HCT116 (cell line): ENCODE measurements around the gene TP63. TPM values are rescaled to one million over a fixed set of nuclear protein-coding genes. Genes with fewer than 3 reads are reported as not detected.

Source experiments
- ATAC-seq: fragments of 200-7000 bp; cut with Tn5 transposase; 2 replicates; pipeline ENCODE4 v1.9.1; 2020; ENCODE audit warnings: mild to moderate bottlenecking, moderate library complexity
- BruUV-seq: library from RNA; stranded (reverse); fragments of 400-500 nt; replicated peaks from 2 replicates; lab custom pipeline; 2021; lab: Mats Ljungman, UMichigan
- CTCF ChIA-PET: fragments of 300-600 bp; sonication (Branson Sonifier 250); formaldehyde crosslinking; loops from one replicate; lab custom pipeline; 2021; ENCODE audit warnings: antibody characterized with exemption; lab: Charles Lee
- POLR2A ChIA-PET: fragments of 300-600, 350-600 bp; sonication (Branson Sonifier 250); formaldehyde crosslinking; loops from one replicate; lab custom pipeline; 2021; ENCODE audit warnings: antibody characterized with exemption; lab: Charles Lee
- RAD21 ChIA-PET, 2 experiments: fragments of 300-600 bp; sonication (Branson Sonifier 250); formaldehyde crosslinking; loops; one replicate each; lab custom pipeline; 2023; ENCODE audit warnings: low total read pairs in 2 of 2; ENCODE audit not compliant: uncharacterized antibody in 2 of 2, unreplicated experiment in 2 of 2, low non-redundant PET in 1 of 2; lab: Charles Lee
- DNase-seq: peaks from one replicate; pipeline ENCODE4 v3.0.0-alpha.2; 2010; ENCODE audit warnings: low read depth, low spot score
- H2AFZ ChIP-seq: fragments of 200-600 bp; shearing (Covaris generic), sonication (generic); 2 replicates; pipeline ENCODE4 v1.6.1; 2017; ENCODE audit warnings: low read depth, mixed run types, mixed read lengths, antibody characterized with exemption, low read length; ENCODE audit not compliant: poor library complexity, severe bottlenecking
- H3K27ac ChIP-seq: 2 replicates; pipeline ENCODE4 v1.5.1; 2012; ENCODE audit warnings: low read depth, low read length
- H3K27me3 ChIP-seq: fragments of 200-600 bp; sonication (generic); 2 replicates; pipeline ENCODE4 v1.6.1; 2016; ENCODE audit warnings: mixed run types, low read length, mixed read lengths; ENCODE audit not compliant: insufficient read depth
- H3K36me3 ChIP-seq, 2 experiments: fragments of 200-500 bp in 1 of 2; fragments of 200-600 bp in 1 of 2; sonication (Bioruptor generic) in 1 of 2; sonication (generic) in 1 of 2; 2 replicates each; pipeline versions ENCODE4 v1.5.1 to v1.6.1; 2014 to 2016; ENCODE audit warnings: low read length in 2 of 2, inconsistent platforms in 1 of 2, mixed read lengths in 1 of 2, mixed run types in 1 of 2; ENCODE audit not compliant: insufficient read depth in 2 of 2, control insufficient read depth in 1 of 2
- H3K4me1 ChIP-seq, 2 experiments: fragments of 200-600 bp in 1 of 2; sonication (generic) in 1 of 2; 2 replicates each; pipeline versions ENCODE4 v1.5.1 to v1.6.1; 2012 to 2017; ENCODE audit warnings: low read length in 2 of 2, inconsistent platforms in 1 of 2, mild to moderate bottlenecking in 1 of 2, mixed read lengths in 1 of 2, mixed run types in 1 of 2, moderate library complexity in 1 of 2; ENCODE audit not compliant: insufficient read depth in 2 of 2, control insufficient read depth in 1 of 2
- H3K4me2 ChIP-seq: fragments of 200-600 bp; sonication (generic); 2 replicates; pipeline ENCODE4 v1.6.1; 2017; ENCODE audit warnings: mixed run types, low read length, mixed read lengths
- H3K4me3 ChIP-seq, 2 experiments: fragments of 200-600 bp in 1 of 2; sonication (generic) in 1 of 2; replicated peaks in 1 of 2; 2 replicates each; pipeline ENCODE4 v1.5.1; 2011 to 2016; ENCODE audit warnings: low read length in 2 of 2, control low read depth in 1 of 2, low read depth in 1 of 2, mild to moderate bottlenecking in 1 of 2, mixed read lengths in 1 of 2, mixed run types in 1 of 2
- H3K79me2 ChIP-seq: fragments of 200-600 bp; sonication (generic); 2 replicates; pipeline ENCODE4 v1.6.1; 2017; ENCODE audit warnings: mild to moderate bottlenecking, mixed run types, low read length, moderate library complexity, mixed read lengths; ENCODE audit not compliant: insufficient read depth
- H3K9ac ChIP-seq: fragments of 200-600 bp; sonication (generic); 2 replicates; pipeline ENCODE4 v1.6.1; 2016; ENCODE audit warnings: low read length, mixed read lengths
- H3K9me2 ChIP-seq: fragments of 200-600 bp; sonication (generic), shearing (Covaris generic); 2 replicates; pipeline ENCODE4 v1.6.1; 2017; ENCODE audit warnings: mixed run types, mild to moderate bottlenecking, moderate library complexity; ENCODE audit not compliant: insufficient read depth
- H3K9me3 ChIP-seq, 2 experiments: fragments of 200-500 bp in 1 of 2; fragments of 200-600 bp in 1 of 2; sonication (Bioruptor generic) in 1 of 2; sonication (generic) in 1 of 2; 2 replicates each; pipeline ENCODE4 v1.6.1; 2014 to 2017; ENCODE audit warnings: low read length in 2 of 2, mixed read lengths in 2 of 2, inconsistent platforms in 1 of 2, low read depth in 1 of 2, mild to moderate bottlenecking in 1 of 2, mixed run types in 1 of 2, moderate library complexity in 1 of 2; ENCODE audit not compliant: control insufficient read depth in 1 of 2, insufficient read depth in 1 of 2
- H4K20me1 ChIP-seq: fragments of 200-600 bp; sonication (generic), shearing (Covaris generic); 2 replicates; pipeline ENCODE4 v1.6.1; 2017; ENCODE audit warnings: mixed run types, mild to moderate bottlenecking, moderate library complexity; ENCODE audit not compliant: insufficient read depth
- EZH2phosphoT487 ChIP-seq: fragments of 200-600 bp; IDR thresholded peaks from 2 replicates; pipeline ENCODE4 v1.6.1; 2018; ENCODE audit warnings: antibody characterized with exemption, borderline replicate concordance
- RAD21 ChIP-seq: IDR thresholded peaks from 2 replicates; pipeline ENCODE4 v1.6.1; 2012; ENCODE audit warnings: low read depth, mild to moderate bottlenecking
- SP1 ChIP-seq: IDR thresholded peaks from 2 replicates; pipeline ENCODE4 v1.6.1; 2012; ENCODE audit warnings: low read depth
- ZBTB33 ChIP-seq: IDR thresholded peaks from 2 replicates; pipeline ENCODE4 v1.6.1; 2011; ENCODE audit warnings: mild to moderate bottlenecking, low read length, moderate library complexity; ENCODE audit not compliant: insufficient replicate concordance; ENCODE audit errors: extremely low read depth
- ZFX ChIP-seq: fragments of 450-650 bp; IDR thresholded peaks from 2 replicates; pipeline ENCODE4 v1.6.1; 2017
- intact Hi-C: fragments of 100-400 bp; cut with micrococcal nuclease; formaldehyde crosslinking; loops from 2 replicates; pipeline ENCODE4 v1.10.0; 2022
- total RNA-seq: library from RNA; stranded (reverse); gene quantifications from one replicate; pipeline ENCODE4 v1.2.1, GENCODE V29; 2021; ENCODE audit not compliant: unreplicated experiment
- TF ChIP-seq, protein P1 (sequence below), 3 experiments: fragments of 200-600 bp in 1 of 3; sonication (generic) in 1 of 3; IDR thresholded peaks in 2 of 3; conservative IDR thresholded peaks in 1 of 3; 2 replicates each; pipeline ENCODE4 v1.5.1; 2012 to 2017; ENCODE audit warnings: low read depth in 2 of 3, low read length in 2 of 3, antibody characterized with exemption in 1 of 3, borderline replicate concordance in 1 of 3, control low read depth in 1 of 3, mild to moderate bottlenecking in 1 of 3, mixed read lengths in 1 of 3, mixed run types in 1 of 3, moderate library complexity in 1 of 3; ENCODE audit not compliant: insufficient read depth in 1 of 3
- TF ChIP-seq, protein P2 (sequence below): IDR thresholded peaks from 2 replicates; pipeline ENCODE4 v1.6.1; 2012

The TP63 gene
- total RNA-seq, 1 experiment from 2014 or later = not detected

- Histone ChIP-seq H3K9me2 (no peaks in the 10 kb centered on the region), H4K20me1 (no peaks in the 10 kb centered on the region), H3K79me2 (no peaks in the 10 kb centered on the region), H3K4me1 (no peaks in the 10 kb centered on the region), H3K4me2 (no peak overlapping the region), H3K9ac (no peak overlapping the region), H3K9me3 (no peaks in the 10 kb centered on the region), H3K27me3 (no peaks in the 10 kb centered on the region), H3K27ac (no peak overlapping the region), H3K4me3 (no peak overlapping the region), H3K36me3 (no peaks in the 10 kb centered on the region), H2AFZ (no peak overlapping the region)
- ChIA-PET CTCF (no interaction called here), RAD21 (no interaction called here), POLR2A (no interaction called here)
- ATAC-seq (no peak), DNase-seq (no peak)
- intact Hi-C loops = no loop called here
- BruUV-seq = no TSS peak
- TF ChIP-seq ZFX (no peak), ZBTB33 (no peak), EZH2phosphoT487 (no peak), SP1 (no peak), RAD21 (no peak)
- TF ChIP-seq, protein P1, sequence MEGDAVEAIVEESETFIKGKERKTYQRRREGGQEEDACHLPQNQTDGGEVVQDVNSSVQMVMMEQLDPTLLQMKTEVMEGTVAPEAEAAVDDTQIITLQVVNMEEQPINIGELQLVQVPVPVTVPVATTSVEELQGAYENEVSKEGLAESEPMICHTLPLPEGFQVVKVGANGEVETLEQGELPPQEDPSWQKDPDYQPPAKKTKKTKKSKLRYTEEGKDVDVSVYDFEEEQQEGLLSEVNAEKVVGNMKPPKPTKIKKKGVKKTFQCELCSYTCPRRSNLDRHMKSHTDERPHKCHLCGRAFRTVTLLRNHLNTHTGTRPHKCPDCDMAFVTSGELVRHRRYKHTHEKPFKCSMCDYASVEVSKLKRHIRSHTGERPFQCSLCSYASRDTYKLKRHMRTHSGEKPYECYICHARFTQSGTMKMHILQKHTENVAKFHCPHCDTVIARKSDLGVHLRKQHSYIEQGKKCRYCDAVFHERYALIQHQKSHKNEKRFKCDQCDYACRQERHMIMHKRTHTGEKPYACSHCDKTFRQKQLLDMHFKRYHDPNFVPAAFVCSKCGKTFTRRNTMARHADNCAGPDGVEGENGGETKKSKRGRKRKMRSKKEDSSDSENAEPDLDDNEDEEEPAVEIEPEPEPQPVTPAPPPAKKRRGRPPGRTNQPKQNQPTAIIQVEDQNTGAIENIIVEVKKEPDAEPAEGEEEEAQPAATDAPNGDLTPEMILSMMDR (IDR thresholded peaks at IDR 0.05 in 2 of 3, conservative IDR thresholded peaks at IDR 0.05 in 1 of 3; ENCODE audit: borderline replicate concordance in 1 of 3, insufficient read depth in 1 of 3, low read depth in 2 of 3, low read length in 2 of 3) = no peak
- TF ChIP-seq, protein P2, sequence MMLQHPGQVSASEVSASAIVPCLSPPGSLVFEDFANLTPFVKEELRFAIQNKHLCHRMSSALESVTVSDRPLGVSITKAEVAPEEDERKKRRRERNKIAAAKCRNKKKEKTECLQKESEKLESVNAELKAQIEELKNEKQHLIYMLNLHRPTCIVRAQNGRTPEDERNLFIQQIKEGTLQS = no peak
Measured at GRCh38 chr3:189773056-189773455, 141.9 kb downstream of the TP63 start.
